AG04450 (cell line): ENCODE measurements around the gene MYO7B. TPM values are rescaled to one million over a fixed set of nuclear protein-coding genes. Genes with fewer than 3 reads are reported as not detected.
A peak's percentile ranks its signal among the peaks of the same experiment; 100 is the strongest.

Source experiments
- CTCF ChIA-PET: fragments of 300-600, 350-600 bp; formaldehyde crosslinking; extraction: SDS; loops from one replicate; lab custom pipeline; 2022; ENCODE audit warnings: antibody characterized with exemption, inconsistent platforms; lab: Charles Lee
- POLR2A ChIA-PET: fragments of 350-600 bp; formaldehyde crosslinking; extraction: SDS; loops from one replicate; lab custom pipeline; 2021; ENCODE audit warnings: antibody characterized with exemption, inconsistent platforms; lab: Yijun Ruan, JAX
- DNase-seq: peaks from one replicate; pipeline ENCODE4 v3.0.0-alpha.2; 2011; ENCODE audit warnings: low read depth, low spot score
- H3K27ac ChIP-seq: one replicate; pipeline ENCODE4 v1.5.1; 2012; ENCODE audit warnings: low read depth, low read length, control low read depth
- H3K27me3 ChIP-seq: one replicate; pipeline ENCODE4 v1.6.0; 2012; ENCODE audit warnings: low read length; ENCODE audit not compliant: control insufficient read depth, insufficient read depth
- H3K4me3 ChIP-seq: 2 replicates; pipeline ENCODE4 v1.5.1; 2011; ENCODE audit warnings: mild to moderate bottlenecking, low read depth, low read length, control low read depth
- H3K9me3 ChIP-seq: 2 replicates; pipeline ENCODE4 v1.5.1; 2012; ENCODE audit warnings: low read length; ENCODE audit not compliant: control insufficient read depth, insufficient read depth
- polyA plus RNA-seq: library from polyadenylated mRNA; depleted of rRNA; stranded (reverse); fragments of >200 nt; gene quantifications from 2 replicates; pipeline ENCODE4 v1.2.3, GENCODE V29; 2011; rRNA removed
- TF ChIP-seq, protein P1 (sequence below): IDR thresholded peaks from 2 replicates; pipeline ENCODE4 v1.5.1; 2011; ENCODE audit warnings: low read depth, low read length, control low read depth, inconsistent platforms

MYO7B gene
- polyA plus RNA-seq, 1 experiment = 0.02 TPM

DNA sequence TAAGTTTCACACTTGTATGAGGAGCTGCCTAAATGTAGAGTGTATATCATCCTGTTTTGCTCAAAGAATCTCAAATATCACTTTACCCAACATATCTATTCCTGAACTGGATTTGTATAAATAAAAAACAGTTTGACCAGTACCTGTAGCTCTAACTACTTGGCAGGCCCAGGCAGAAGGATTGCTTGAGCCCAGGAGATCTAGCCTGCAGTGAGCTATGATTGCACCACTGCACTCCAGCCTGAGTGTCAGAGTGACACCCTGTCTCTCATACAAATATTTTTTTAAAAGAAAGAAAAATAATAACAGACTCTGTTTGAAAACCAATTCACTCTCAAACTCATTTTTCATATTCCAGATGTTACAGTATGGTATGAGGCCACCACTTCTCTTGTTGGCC, 147.6 kb downstream of the MYO7B start:
- CTCF ChIA-PET = interaction anchor here (1.8 kb wide), 1 partner anchor 92 kb away, joined by 8 read pairs; no protein-coding TSS in a partner anchor
- TF ChIP-seq, protein P1, sequence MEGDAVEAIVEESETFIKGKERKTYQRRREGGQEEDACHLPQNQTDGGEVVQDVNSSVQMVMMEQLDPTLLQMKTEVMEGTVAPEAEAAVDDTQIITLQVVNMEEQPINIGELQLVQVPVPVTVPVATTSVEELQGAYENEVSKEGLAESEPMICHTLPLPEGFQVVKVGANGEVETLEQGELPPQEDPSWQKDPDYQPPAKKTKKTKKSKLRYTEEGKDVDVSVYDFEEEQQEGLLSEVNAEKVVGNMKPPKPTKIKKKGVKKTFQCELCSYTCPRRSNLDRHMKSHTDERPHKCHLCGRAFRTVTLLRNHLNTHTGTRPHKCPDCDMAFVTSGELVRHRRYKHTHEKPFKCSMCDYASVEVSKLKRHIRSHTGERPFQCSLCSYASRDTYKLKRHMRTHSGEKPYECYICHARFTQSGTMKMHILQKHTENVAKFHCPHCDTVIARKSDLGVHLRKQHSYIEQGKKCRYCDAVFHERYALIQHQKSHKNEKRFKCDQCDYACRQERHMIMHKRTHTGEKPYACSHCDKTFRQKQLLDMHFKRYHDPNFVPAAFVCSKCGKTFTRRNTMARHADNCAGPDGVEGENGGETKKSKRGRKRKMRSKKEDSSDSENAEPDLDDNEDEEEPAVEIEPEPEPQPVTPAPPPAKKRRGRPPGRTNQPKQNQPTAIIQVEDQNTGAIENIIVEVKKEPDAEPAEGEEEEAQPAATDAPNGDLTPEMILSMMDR = no peak
- Histone ChIP-seq H3K4me3 (no peak overlapping the region), H3K9me3 (no peaks in the 10 kb centered on the region; the same call in 1 of the 2 replicates), H3K27me3 (peaks cover 5% of the 10 kb centered on the region), H3K27ac (no peak overlapping the region)
- POLR2A ChIA-PET = no interaction called here
- no peak for DNase-seq

DNA sequence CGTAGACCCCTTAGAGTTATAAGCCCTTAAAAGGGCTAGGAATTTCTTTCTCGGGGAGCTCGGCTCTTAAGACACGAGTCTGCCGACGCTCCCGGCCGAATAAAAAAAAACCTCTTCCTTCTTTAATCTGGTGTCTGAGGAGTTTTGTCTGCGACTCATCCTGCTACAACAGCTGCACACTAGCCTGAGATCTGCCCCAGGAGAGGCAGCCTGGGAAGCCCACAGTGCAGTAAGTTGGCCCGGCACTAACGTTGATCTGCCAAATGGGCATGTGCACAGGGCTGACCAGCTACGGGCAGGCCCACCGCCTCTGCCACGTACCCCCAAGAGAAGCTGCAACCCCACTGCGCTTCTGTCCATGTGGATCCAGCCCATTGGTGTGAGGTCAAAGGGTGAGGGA, 148.3 kb downstream of the MYO7B start:
- POLR2A ChIA-PET = no interaction called here
- Histone ChIP-seq H3K9me3 (peaks cover 1% of the 10 kb centered on the region), H3K4me3 (no peak overlapping the region), H3K27me3 (no peaks in the 10 kb centered on the region), H3K27ac (peak overlapping the region; percentile 39)
- no peak for DNase-seq
- CTCF ChIA-PET = interaction anchor here (1.8 kb wide), 1 partner anchor 93 kb away, joined by 8 read pairs; no protein-coding TSS in a partner anchor
- TF ChIP-seq, protein P1 = no peak

DNA sequence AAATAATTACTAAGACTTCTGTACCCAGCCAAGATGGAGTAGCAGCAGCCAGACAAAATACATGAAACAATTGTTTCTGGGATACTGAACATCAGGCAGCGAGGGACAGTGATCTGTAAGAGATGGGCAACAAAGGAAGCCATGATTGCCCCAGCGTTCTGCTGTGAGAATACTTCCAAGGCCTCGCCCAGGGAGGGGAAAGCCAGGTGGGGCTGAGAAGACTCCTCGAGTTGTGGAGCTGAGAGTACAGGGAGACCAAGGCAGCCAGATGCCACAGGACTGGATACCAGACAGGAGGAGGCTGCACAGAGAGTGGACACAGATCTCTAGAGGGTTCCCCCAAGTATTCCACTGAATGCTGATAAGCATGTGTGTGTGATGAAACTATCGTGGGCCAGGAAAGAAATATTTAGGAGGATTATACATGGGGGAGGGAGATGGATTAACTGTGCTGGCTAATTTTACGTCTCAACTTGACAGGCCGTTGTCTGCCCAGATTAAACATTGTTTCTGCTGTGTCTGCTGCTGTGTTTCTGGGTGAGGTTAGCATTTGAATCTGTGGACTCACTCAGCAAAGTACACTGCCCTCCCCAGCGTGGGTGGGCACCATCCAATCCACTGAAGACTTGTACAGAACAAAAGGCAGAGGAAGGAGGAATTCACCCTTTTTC, 150.1 kb downstream of the MYO7B start:
- POLR2A ChIA-PET = no interaction called here
- Histone ChIP-seq H3K4me3 (no peak overlapping the region), H3K27ac (no peak overlapping the region), H3K27me3 (no peaks in the 10 kb centered on the region), H3K9me3 (peaks cover 8% of the 10 kb centered on the region)
- CTCF ChIA-PET = interaction anchor here (0.6 kb wide), 1 partner anchor 105 kb away, joined by 3 read pairs; no protein-coding TSS in a partner anchor
- no peak for DNase-seq
- TF ChIP-seq, protein P1 = no peak

Other genes with a start within 250 kb of the MYO7B start
- 51.7 and 53.5 TPM in 2 replicates for gene ERCC3, start 241.5 kb upstream of the MYO7B start, polyA plus RNA-seq
- 14.9 and 15.5 TPM in 2 replicates for gene MAP3K2, start 147.7 kb upstream of the MYO7B start, polyA plus RNA-seq
- not detected in 2 replicates for gene PROC, start 117.3 kb upstream of the MYO7B start, polyA plus RNA-seq
- 42.2 and 55.0 TPM in 2 replicates for gene IWS1, start 9.2 kb upstream of the MYO7B start, polyA plus RNA-seq
- not detected in 2 replicates for gene GPR17, start 110.5 kb downstream of the MYO7B start, polyA plus RNA-seq
- 6.3 and 8.7 TPM in 2 replicates for gene LIMS2, start 139.8 kb downstream of the MYO7B start, polyA plus RNA-seq
- 4.3 and 5.3 TPM in 2 replicates for gene SFT2D3, start 165.8 kb downstream of the MYO7B start, polyA plus RNA-seq